ENCODE measurements around the gene MSI1.

MSI1 gene

DNA sequence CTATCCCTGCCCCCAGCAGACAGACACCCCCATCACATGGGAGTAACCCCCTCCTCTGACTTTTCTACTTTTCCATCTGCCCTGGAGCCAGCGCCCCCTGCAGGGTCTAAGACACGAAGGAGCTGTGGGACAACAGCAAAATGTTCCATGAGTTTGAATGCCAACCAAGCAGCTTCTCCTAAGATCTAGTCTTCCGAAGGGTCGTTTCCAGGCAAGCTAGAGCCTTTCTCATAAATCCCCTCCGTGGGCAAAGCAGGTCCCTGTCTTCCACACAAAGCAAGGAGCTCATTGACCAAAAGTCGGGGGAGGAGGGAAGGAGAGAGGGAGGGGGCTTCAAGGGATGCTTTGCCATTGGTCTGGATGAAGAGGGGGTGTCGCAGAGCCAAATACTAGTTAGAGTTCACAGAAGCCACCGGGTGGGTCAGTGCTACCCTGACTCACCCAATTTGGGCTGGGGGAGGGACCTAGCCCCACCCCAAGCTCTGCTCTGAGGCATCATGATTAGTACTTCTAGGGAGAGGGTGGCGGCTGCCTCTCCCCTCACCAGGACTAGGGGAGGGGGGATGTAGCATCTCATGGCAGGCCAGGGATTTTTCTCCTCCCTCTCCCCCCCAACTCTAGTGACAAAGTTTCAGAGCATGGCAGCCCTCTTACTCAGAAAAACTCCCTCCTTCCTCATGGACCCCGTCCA, 1.6 kb downstream of the MSI1 start:
- no peak overlapping the region for H3K4me3 ChIP-seq (ENCODE audit: low read length)
- H4K20me1 ChIP-seq (ENCODE audit: insufficient read depth, low read length), result no peaks in the 10 kb centered on the region
- no peak overlapping the region for H3K27ac ChIP-seq (ENCODE audit: low read length)
- H3K27me3 ChIP-seq (ENCODE audit: low read depth, low read length), result peaks cover 18% of the 10 kb centered on the region
- TF ChIP-seq EZH2phosphoT487 (IDR thresholded peaks at IDR 0.05; ENCODE audit: low read depth), result no peak
- TF ChIP-seq, protein P1, sequence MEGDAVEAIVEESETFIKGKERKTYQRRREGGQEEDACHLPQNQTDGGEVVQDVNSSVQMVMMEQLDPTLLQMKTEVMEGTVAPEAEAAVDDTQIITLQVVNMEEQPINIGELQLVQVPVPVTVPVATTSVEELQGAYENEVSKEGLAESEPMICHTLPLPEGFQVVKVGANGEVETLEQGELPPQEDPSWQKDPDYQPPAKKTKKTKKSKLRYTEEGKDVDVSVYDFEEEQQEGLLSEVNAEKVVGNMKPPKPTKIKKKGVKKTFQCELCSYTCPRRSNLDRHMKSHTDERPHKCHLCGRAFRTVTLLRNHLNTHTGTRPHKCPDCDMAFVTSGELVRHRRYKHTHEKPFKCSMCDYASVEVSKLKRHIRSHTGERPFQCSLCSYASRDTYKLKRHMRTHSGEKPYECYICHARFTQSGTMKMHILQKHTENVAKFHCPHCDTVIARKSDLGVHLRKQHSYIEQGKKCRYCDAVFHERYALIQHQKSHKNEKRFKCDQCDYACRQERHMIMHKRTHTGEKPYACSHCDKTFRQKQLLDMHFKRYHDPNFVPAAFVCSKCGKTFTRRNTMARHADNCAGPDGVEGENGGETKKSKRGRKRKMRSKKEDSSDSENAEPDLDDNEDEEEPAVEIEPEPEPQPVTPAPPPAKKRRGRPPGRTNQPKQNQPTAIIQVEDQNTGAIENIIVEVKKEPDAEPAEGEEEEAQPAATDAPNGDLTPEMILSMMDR (IDR thresholded peaks at IDR 0.05; ENCODE audit: low read depth, low read length), result peak; percentile 49
- no peak overlapping the region for H3K9ac ChIP-seq (ENCODE audit: low read length)
- H3K36me3 ChIP-seq (replicated peaks; ENCODE audit: low read depth, low read length), result no peaks in the 10 kb centered on the region
- H3K4me2 ChIP-seq (ENCODE audit: low read length), result no peak overlapping the region
- H2AFZ ChIP-seq (ENCODE audit: low read depth, low read length), result no peak overlapping the region
- no peaks in the 10 kb centered on the region for H3K79me2 ChIP-seq (ENCODE audit: low read length)
- no peaks in the 10 kb centered on the region for H3K9me3 ChIP-seq (ENCODE audit: insufficient read depth, low read length)
- H3K4me1 ChIP-seq (ENCODE audit: low read length), result no peaks in the 10 kb centered on the region

GRCh38 chr12:120366845-120367232, 2.1 kb downstream of the MSI1 start:
- no peak overlapping the region for H2AFZ ChIP-seq (ENCODE audit: low read depth, low read length)
- no peak overlapping the region for H3K9ac ChIP-seq (ENCODE audit: low read length)
- no peak overlapping the region for H3K27ac ChIP-seq (ENCODE audit: low read length)
- no peaks in the 10 kb centered on the region for H3K79me2 ChIP-seq (ENCODE audit: low read length)
- no peak overlapping the region for H3K4me2 ChIP-seq (ENCODE audit: low read length)
- TF ChIP-seq EZH2phosphoT487 (IDR thresholded peaks at IDR 0.05; ENCODE audit: low read depth), result no peak
- TF ChIP-seq, protein P1 (IDR thresholded peaks at IDR 0.05; ENCODE audit: low read depth, low read length), result no peak
- peaks cover 14% of the 10 kb centered on the region for H3K27me3 ChIP-seq (ENCODE audit: low read depth, low read length)
- H3K4me3 ChIP-seq (ENCODE audit: low read length), result no peak overlapping the region
- no peaks in the 10 kb centered on the region for H4K20me1 ChIP-seq (ENCODE audit: insufficient read depth, low read length)
- H3K4me1 ChIP-seq (ENCODE audit: low read length), result no peaks in the 10 kb centered on the region
- H3K9me3 ChIP-seq (ENCODE audit: insufficient read depth, low read length), result no peaks in the 10 kb centered on the region
- H3K36me3 ChIP-seq (replicated peaks; ENCODE audit: low read depth, low read length), result no peaks in the 10 kb centered on the region

DNA sequence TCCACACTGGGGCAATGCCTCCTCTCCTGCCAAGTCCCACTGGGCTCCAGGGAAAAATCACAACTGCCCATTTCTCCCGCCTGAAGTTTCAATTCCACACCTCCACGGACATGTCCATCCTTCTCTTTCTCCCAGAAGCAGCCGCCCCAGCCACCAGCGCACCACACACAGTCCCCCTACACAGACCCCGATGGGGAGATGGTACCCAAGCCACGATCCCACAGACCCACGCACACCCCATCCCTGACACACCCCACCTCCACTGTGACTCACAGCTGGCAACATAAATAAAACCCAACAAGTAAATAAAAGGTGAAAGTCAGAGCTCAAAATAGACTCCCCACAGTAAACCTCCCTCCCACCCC, 2.6 kb downstream of the MSI1 start:
- Histone ChIP-seq H3K9me3 (ENCODE audit: insufficient read depth, low read length) (no peaks in the 10 kb centered on the region), H3K79me2 (ENCODE audit: low read length) (no peaks in the 10 kb centered on the region), H3K4me2 (ENCODE audit: low read length) (no peak overlapping the region), H3K27ac (ENCODE audit: low read length) (no peak overlapping the region), H2AFZ (ENCODE audit: low read depth, low read length) (no peak overlapping the region), H3K4me3 (ENCODE audit: low read length) (no peak overlapping the region), H3K4me1 (ENCODE audit: low read length) (no peaks in the 10 kb centered on the region), H4K20me1 (ENCODE audit: insufficient read depth, low read length) (no peaks in the 10 kb centered on the region), H3K9ac (ENCODE audit: low read length) (no peak overlapping the region), H3K36me3 (replicated peaks; ENCODE audit: low read depth, low read length) (no peaks in the 10 kb centered on the region), H3K27me3 (ENCODE audit: low read depth, low read length) (peaks cover 9% of the 10 kb centered on the region)
- TF ChIP-seq EZH2phosphoT487 (IDR thresholded peaks at IDR 0.05; ENCODE audit: low read depth), result no peak
- TF ChIP-seq, protein P1 (IDR thresholded peaks at IDR 0.05; ENCODE audit: low read depth, low read length), result no peak

DNA sequence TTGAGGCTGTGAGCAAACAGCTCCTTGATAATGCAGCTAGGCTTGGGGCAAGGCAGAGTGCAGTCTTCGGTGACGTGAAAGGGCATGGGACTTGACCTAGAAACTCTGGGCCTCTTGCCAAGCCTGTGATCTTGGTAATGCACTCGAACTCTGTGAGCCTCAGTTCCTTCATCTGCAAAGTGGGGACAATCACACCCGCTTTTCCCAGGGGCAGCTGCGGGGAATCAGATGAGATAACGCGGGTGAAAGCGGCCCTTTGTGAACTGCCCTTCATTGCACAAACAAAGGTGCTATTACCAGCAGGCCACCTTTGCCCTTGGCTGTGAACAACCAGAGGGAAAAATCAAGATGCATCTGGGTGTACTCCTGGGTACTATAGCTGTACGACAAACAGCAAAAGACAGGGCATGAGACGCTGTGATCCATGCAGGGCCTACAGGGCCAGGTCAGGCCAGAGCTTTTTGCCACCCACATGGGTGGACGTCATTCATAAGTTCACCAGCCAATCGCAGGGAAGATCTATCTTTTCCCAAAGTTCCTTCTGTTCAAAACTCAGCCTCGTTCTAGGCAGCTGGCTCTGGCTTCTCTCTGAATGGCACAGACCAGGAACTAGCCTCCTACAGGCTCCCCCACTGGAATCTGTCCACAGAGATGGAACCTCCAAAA, 3.2 kb downstream of the MSI1 start:
- Histone ChIP-seq H4K20me1 (ENCODE audit: insufficient read depth, low read length) (no peaks in the 10 kb centered on the region), H2AFZ (ENCODE audit: low read depth, low read length) (no peak overlapping the region), H3K27me3 (ENCODE audit: low read depth, low read length) (peaks cover 4% of the 10 kb centered on the region), H3K27ac (ENCODE audit: low read length) (no peak overlapping the region), H3K9me3 (ENCODE audit: insufficient read depth, low read length) (no peaks in the 10 kb centered on the region), H3K9ac (ENCODE audit: low read length) (no peak overlapping the region), H3K4me3 (ENCODE audit: low read length) (no peak overlapping the region), H3K4me2 (ENCODE audit: low read length) (no peak overlapping the region), H3K79me2 (ENCODE audit: low read length) (no peaks in the 10 kb centered on the region), H3K36me3 (replicated peaks; ENCODE audit: low read depth, low read length) (no peaks in the 10 kb centered on the region), H3K4me1 (ENCODE audit: low read length) (no peaks in the 10 kb centered on the region)
- TF ChIP-seq, protein P1 (IDR thresholded peaks at IDR 0.05; ENCODE audit: low read depth, low read length), result no peak
- TF ChIP-seq EZH2phosphoT487 (IDR thresholded peaks at IDR 0.05; ENCODE audit: low read depth), result no peak
